Loucy (cell line): Measurements from ENCODE around the gene DES.

ENCODE experiments used
- H2AFZ ChIP-seq: fragments of 200-600 bp; sonication (generic); 2 replicates; pipeline ENCODE4 v1.6.0; 2016; ENCODE audit warnings: antibody characterized with exemption, mild to moderate bottlenecking, low read length, moderate library complexity
- H3F3A ChIP-seq: fragments of 200-600 bp; 2 replicates; pipeline ENCODE4 v1.6.0; 2016; ENCODE audit warnings: antibody characterized with exemption, low read depth, mild to moderate bottlenecking
- H3K27me3 ChIP-seq: fragments of 200-600 bp; sonication (generic); 2 replicates; pipeline ENCODE4 v1.6.1; 2014; ENCODE audit warnings: low read length, mild to moderate bottlenecking; ENCODE audit not compliant: insufficient read depth, poor library complexity, severe bottlenecking
- H3K36me3 ChIP-seq: fragments of 200-600 bp; sonication (generic); 2 replicates; pipeline ENCODE4 v1.6.1; 2016; ENCODE audit warnings: low read length; ENCODE audit not compliant: insufficient read depth
- H3K4me1 ChIP-seq: fragments of 200-600 bp; sonication (generic); 2 replicates; pipeline ENCODE4 v1.5.1; 2014; ENCODE audit warnings: low read length, mild to moderate bottlenecking; ENCODE audit not compliant: insufficient read depth, poor library complexity, severe bottlenecking
- H3K4me2 ChIP-seq: fragments of 200-600 bp; sonication (generic); 2 replicates; pipeline ENCODE4 v1.6.0; 2014; ENCODE audit warnings: antibody characterized with exemption, low read length, low read depth, mild to moderate bottlenecking; ENCODE audit not compliant: poor library complexity, severe bottlenecking
- H3K4me3 ChIP-seq: fragments of 200-600 bp; sonication (generic); 2 replicates; pipeline ENCODE4 v1.5.1; 2014; ENCODE audit warnings: low read length, mild to moderate bottlenecking, mixed read lengths; ENCODE audit not compliant: poor library complexity, severe bottlenecking
- H3K79me2 ChIP-seq: fragments of 200-600 bp; sonication (generic); 2 replicates; pipeline ENCODE4 v1.6.1; 2014; ENCODE audit warnings: low read length; ENCODE audit not compliant: insufficient read depth
- H3K9ac ChIP-seq: fragments of 200-600 bp; sonication (generic); 2 replicates; pipeline ENCODE4 v1.6.0; 2014; ENCODE audit warnings: mild to moderate bottlenecking, low read depth, low read length, moderate library complexity; ENCODE audit not compliant: poor library complexity, severe bottlenecking
- H3K9me2 ChIP-seq: fragments of 200-600 bp; sonication (generic); replicated peaks from 2 replicates; pipeline ENCODE4 v1.6.1; 2016; ENCODE audit warnings: low read depth, low read length, mixed read lengths
- H3K9me3 ChIP-seq: fragments of 200-600 bp; sonication (generic); 2 replicates; pipeline ENCODE4 v1.6.1; 2014; ENCODE audit warnings: mild to moderate bottlenecking, antibody characterized with exemption, low read length, low read depth; ENCODE audit not compliant: insufficient read depth
- H4K20me1 ChIP-seq: fragments of 200-600 bp; sonication (generic); 2 replicates; pipeline ENCODE4 v1.6.0; 2014; ENCODE audit warnings: antibody characterized with exemption, low read length, mild to moderate bottlenecking; ENCODE audit not compliant: insufficient read depth, poor library complexity, severe bottlenecking
- EZH2phosphoT487 ChIP-seq: fragments of 200-600 bp; IDR thresholded peaks from 2 replicates; pipeline ENCODE4 v1.6.1; 2018; ENCODE audit warnings: antibody characterized with exemption, mild to moderate bottlenecking, moderate library complexity, borderline replicate concordance
- TF ChIP-seq, protein P1 (sequence below): fragments of 200-600 bp; sonication (generic); conservative IDR thresholded peaks from 2 replicates; pipeline ENCODE4 v1.5.1; 2014; ENCODE audit warnings: mild to moderate bottlenecking, antibody characterized with exemption, low read length

Gene DES

DNA sequence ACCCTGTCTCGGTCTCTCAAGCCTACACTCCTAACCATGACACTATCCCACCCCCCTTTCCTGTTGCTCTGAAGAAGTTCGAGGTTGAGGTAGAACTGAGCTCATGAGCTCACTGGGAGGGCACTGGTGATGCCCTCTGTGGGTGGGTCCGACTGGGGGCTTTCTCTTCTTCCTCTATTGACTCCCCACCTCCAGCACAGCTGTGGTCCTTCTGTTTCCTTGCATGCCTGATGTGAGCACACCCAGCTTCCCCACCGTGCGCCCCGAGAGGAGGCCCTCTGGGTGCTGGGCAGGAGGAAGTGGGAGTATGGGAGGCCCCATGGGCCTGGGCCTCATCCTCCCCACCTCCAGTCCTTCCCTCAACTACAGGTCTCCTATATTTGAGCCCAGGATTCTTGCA lies 37.4 kb downstream of the DES start:
- Histone ChIP-seq H3K27me3 (no peaks in the 10 kb centered on the region), H3K9me3 (no peaks in the 10 kb centered on the region), H3K9me2 (no peaks in the 10 kb centered on the region), H4K20me1 (no peaks in the 10 kb centered on the region), H3K4me1 (peaks cover 4% of the 10 kb centered on the region), H3K9ac (no peak overlapping the region), H3K4me2 (no peak overlapping the region), H3F3A (no peaks in the 10 kb centered on the region), H3K79me2 (no peaks in the 10 kb centered on the region), H2AFZ (no peak overlapping the region), H3K4me3 (no peak overlapping the region), H3K36me3 (no peaks in the 10 kb centered on the region)
- TF ChIP-seq, protein P1, sequence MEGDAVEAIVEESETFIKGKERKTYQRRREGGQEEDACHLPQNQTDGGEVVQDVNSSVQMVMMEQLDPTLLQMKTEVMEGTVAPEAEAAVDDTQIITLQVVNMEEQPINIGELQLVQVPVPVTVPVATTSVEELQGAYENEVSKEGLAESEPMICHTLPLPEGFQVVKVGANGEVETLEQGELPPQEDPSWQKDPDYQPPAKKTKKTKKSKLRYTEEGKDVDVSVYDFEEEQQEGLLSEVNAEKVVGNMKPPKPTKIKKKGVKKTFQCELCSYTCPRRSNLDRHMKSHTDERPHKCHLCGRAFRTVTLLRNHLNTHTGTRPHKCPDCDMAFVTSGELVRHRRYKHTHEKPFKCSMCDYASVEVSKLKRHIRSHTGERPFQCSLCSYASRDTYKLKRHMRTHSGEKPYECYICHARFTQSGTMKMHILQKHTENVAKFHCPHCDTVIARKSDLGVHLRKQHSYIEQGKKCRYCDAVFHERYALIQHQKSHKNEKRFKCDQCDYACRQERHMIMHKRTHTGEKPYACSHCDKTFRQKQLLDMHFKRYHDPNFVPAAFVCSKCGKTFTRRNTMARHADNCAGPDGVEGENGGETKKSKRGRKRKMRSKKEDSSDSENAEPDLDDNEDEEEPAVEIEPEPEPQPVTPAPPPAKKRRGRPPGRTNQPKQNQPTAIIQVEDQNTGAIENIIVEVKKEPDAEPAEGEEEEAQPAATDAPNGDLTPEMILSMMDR: no peak

- Histone ChIP-seq H3K9ac (no peak overlapping the region), H3F3A (no peaks in the 10 kb centered on the region), H3K4me1 (peaks cover 4% of the 10 kb centered on the region), H4K20me1 (no peaks in the 10 kb centered on the region), H3K9me3 (no peaks in the 10 kb centered on the region), H3K4me3 (no peak overlapping the region), H3K27me3 (no peaks in the 10 kb centered on the region), H2AFZ (peak overlapping the region; percentile 25; the same call in 1 of the 2 replicates), H3K9me2 (no peaks in the 10 kb centered on the region), H3K79me2 (no peaks in the 10 kb centered on the region), H3K36me3 (no peaks in the 10 kb centered on the region), H3K4me2 (no peak overlapping the region)
- TF ChIP-seq EZH2phosphoT487: no peak
- TF ChIP-seq, protein P1: peak; percentile 63
These were observed 39.7 kb downstream of the DES start for GRCh38 chr2:219457784-219458369.

- peaks cover 4% of the 10 kb centered on the region for H3K4me1 ChIP-seq
- no peak overlapping the region for H2AFZ ChIP-seq
- no peaks in the 10 kb centered on the region for H3K9me2 ChIP-seq
- no peaks in the 10 kb centered on the region for H4K20me1 ChIP-seq
- no peaks in the 10 kb centered on the region for H3K79me2 ChIP-seq
- H3K4me2 ChIP-seq: no peak overlapping the region
- no peak overlapping the region for H3K9ac ChIP-seq
- TF ChIP-seq, protein P1: no peak
- no peak for TF ChIP-seq EZH2phosphoT487
- H3K4me3 ChIP-seq: no peak overlapping the region
- H3F3A ChIP-seq: no peaks in the 10 kb centered on the region
- no peaks in the 10 kb centered on the region for H3K27me3 ChIP-seq
- H3K9me3 ChIP-seq: no peaks in the 10 kb centered on the region
- no peaks in the 10 kb centered on the region for H3K36me3 ChIP-seq
These were observed 40.8 kb downstream of the DES start for GRCh38 chr2:219458996-219459395.
